ENCODE results near the gene RAD23A. TPM values are rescaled to one million over a fixed set of nuclear protein-coding genes. Genes with fewer than 3 reads are reported as not detected.

Gene RAD23A
- total and polyA plus RNA-seq, 4 experiments from 2014 or later = 77.0 to 105 (median 93.5) TPM

GRCh38 chr19:12995596-12996405 is 50.1 kb downstream of the RAD23A start:
- peaks cover 0 to 6% (median 0%) of the 10 kb centered on the region in 8 donors for H3K9me3 Mint-ChIP-seq
- ChIA-PET CTCF (ENCODE audit: partially characterized antibody) (no interaction called here), POLR2A (ENCODE audit: partially characterized antibody) (no interaction called here)
- peak overlapping the region in 1 of 7 donors; percentile 61 for H3K27ac Mint-ChIP-seq
- H3K4me3 ChIP-seq (ENCODE audit: low read length in 2 of 2) = no peak overlapping the region
- H3K9me3 ChIP-seq (ENCODE audit: control insufficient read depth in 1 of 2, low read length in 2 of 2) = no peaks in the 10 kb centered on the region
- no peaks in the 10 kb centered on the region for H3K36me3 ChIP-seq (ENCODE audit: insufficient read depth, low read length)
- peaks cover 10 to 19% (median 13%) of the 10 kb centered on the region in 4 donors for H3K4me1 Mint-ChIP-seq
- peaks cover 5% of the 10 kb centered on the region for H3K4me1 ChIP-seq (ENCODE audit: insufficient read depth, low read length)
- peaks cover 5 to 17% of the 10 kb centered on the region in 2 donors for H3K27me3 Mint-ChIP-seq
- H3K4me3 Mint-ChIP-seq = peak overlapping the region; percentile 51 to 89 (median 74)
- no peaks in the 10 kb centered on the region for H3K27me3 ChIP-seq (ENCODE audit: insufficient read depth, low read length)
- intact Hi-C loops (cut with micrococcal nuclease) = loop anchor here (1.0 kb wide), 2 partner anchors 12 to 18 kb away; no protein-coding TSS in a partner anchor
- H3K27ac ChIP-seq (ENCODE audit: low read depth, low read length) = no peak overlapping the region
- H3K36me3 Mint-ChIP-seq = peaks cover 0 to 2% of the 10 kb centered on the region in 2 donors
- DNase-seq = no peak

- Mint-ChIP-seq H3K36me3 (peaks cover 0 to 2% of the 10 kb centered on the region in 2 donors), H3K4me1 (peaks cover 8 to 19% (median 12%) of the 10 kb centered on the region in 4 donors), H3K27me3 (peaks cover 9 to 14% of the 10 kb centered on the region in 2 donors), H3K27ac (peak overlapping the region in 1 of 7 donors; percentile 65), H3K9me3 (peaks cover 0 to 8% (median 0%) of the 10 kb centered on the region in 8 donors), H3K4me3 (peak overlapping the region; percentile 52 to 81 (median 75))
- intact Hi-C loops (cut with micrococcal nuclease) = no loop called here
- no peak overlapping the region for H3K4me3 ChIP-seq (ENCODE audit: low read length in 2 of 2)
- no peak overlapping the region for H3K27ac ChIP-seq (ENCODE audit: low read depth, low read length)
- H3K4me1 ChIP-seq (ENCODE audit: insufficient read depth, low read length) = peaks cover 5% of the 10 kb centered on the region
- ChIA-PET CTCF (ENCODE audit: partially characterized antibody) (no interaction called here), POLR2A (ENCODE audit: partially characterized antibody) (no interaction called here)
- no peaks in the 10 kb centered on the region for H3K27me3 ChIP-seq (ENCODE audit: insufficient read depth, low read length)
- no peaks in the 10 kb centered on the region for H3K9me3 ChIP-seq (ENCODE audit: control insufficient read depth in 1 of 2, low read length in 2 of 2)
- DNase-seq = no peak
- no peaks in the 10 kb centered on the region for H3K36me3 ChIP-seq (ENCODE audit: insufficient read depth, low read length)
These were observed 50.9 kb downstream of the RAD23A start for GRCh38 chr19:12996406-12997094.

GRCh38 chr19:12997179-12997966 is 51.7 kb downstream of the RAD23A start:
- POLR2A ChIA-PET (ENCODE audit: partially characterized antibody) = no interaction called here

GRCh38 chr19:12997967-12998940 is 52.6 kb downstream of the RAD23A start:
- no peaks in the 10 kb centered on the region for H3K36me3 ChIP-seq (ENCODE audit: insufficient read depth, low read length)
- POLR2A ChIA-PET (ENCODE audit: partially characterized antibody) = no interaction called here
- no peak overlapping the region for H3K4me3 ChIP-seq (ENCODE audit: low read length in 2 of 2)
- H3K9me3 Mint-ChIP-seq = peaks cover 0 to 6% (median 0%) of the 10 kb centered on the region in 8 donors
- H3K9me3 ChIP-seq (ENCODE audit: control insufficient read depth in 1 of 2, low read length in 2 of 2) = no peaks in the 10 kb centered on the region
- no peak overlapping the region for H3K27ac ChIP-seq (ENCODE audit: low read depth, low read length)
- H3K27ac Mint-ChIP-seq = peak overlapping the region in 5 of 7 donors; percentile 9 to 88 (median 65)
- H3K27me3 ChIP-seq (ENCODE audit: insufficient read depth, low read length) = no peaks in the 10 kb centered on the region
- peak overlapping the region; percentile 7 to 83 (median 46) for H3K4me3 Mint-ChIP-seq
- intact Hi-C loops (cut with micrococcal nuclease) = no loop called here
- peaks cover 8 to 19% (median 12%) of the 10 kb centered on the region in 4 donors for H3K4me1 Mint-ChIP-seq
- CTCF ChIA-PET (ENCODE audit: partially characterized antibody) = no interaction called here
- peaks cover 0 to 2% of the 10 kb centered on the region in 2 donors for H3K36me3 Mint-ChIP-seq
- no peak for DNase-seq
- H3K4me1 ChIP-seq (ENCODE audit: insufficient read depth, low read length) = peaks cover 5% of the 10 kb centered on the region
- peaks cover 11 to 14% of the 10 kb centered on the region in 2 donors for H3K27me3 Mint-ChIP-seq

More at GRCh38 chr19:12997179-12997966, 51.7 kb downstream of the RAD23A start:
- peaks cover 0 to 8% (median 0%) of the 10 kb centered on the region in 8 donors for H3K9me3 Mint-ChIP-seq
- no peak for DNase-seq
- CTCF ChIA-PET (ENCODE audit: partially characterized antibody) = no interaction called here
- peak overlapping the region in 3 of 7 donors; percentile 14 to 65 (median 47) for H3K27ac Mint-ChIP-seq
- Histone ChIP-seq H3K4me1 (ENCODE audit: insufficient read depth, low read length) (peaks cover 5% of the 10 kb centered on the region), H3K4me3 (ENCODE audit: low read length in 2 of 2) (no peak overlapping the region), H3K27ac (ENCODE audit: low read depth, low read length) (no peak overlapping the region), H3K36me3 (ENCODE audit: insufficient read depth, low read length) (no peaks in the 10 kb centered on the region), H3K27me3 (ENCODE audit: insufficient read depth, low read length) (no peaks in the 10 kb centered on the region), H3K9me3 (ENCODE audit: control insufficient read depth in 1 of 2, low read length in 2 of 2) (no peaks in the 10 kb centered on the region)
- peaks cover 9 to 14% of the 10 kb centered on the region in 2 donors for H3K27me3 Mint-ChIP-seq
- H3K4me3 Mint-ChIP-seq = peak overlapping the region; percentile 53 to 81 (median 76)
- intact Hi-C loops (cut with micrococcal nuclease) = no loop called here
- peaks cover 0 to 2% of the 10 kb centered on the region in 2 donors for H3K36me3 Mint-ChIP-seq
- H3K4me1 Mint-ChIP-seq = peaks cover 8 to 19% (median 12%) of the 10 kb centered on the region in 4 donors

GRCh38 chr19:13001166-13001501 is 55.5 kb downstream of the RAD23A start:
- POLR2A ChIA-PET (ENCODE audit: partially characterized antibody) = no interaction called here
- Histone ChIP-seq H3K4me1 (ENCODE audit: insufficient read depth, low read length) (no peaks in the 10 kb centered on the region), H3K36me3 (ENCODE audit: insufficient read depth, low read length) (no peaks in the 10 kb centered on the region), H3K4me3 (ENCODE audit: low read length in 2 of 2) (no peak overlapping the region), H3K27ac (ENCODE audit: low read depth, low read length) (no peak overlapping the region), H3K9me3 (ENCODE audit: control insufficient read depth in 1 of 2, low read length in 2 of 2) (no peaks in the 10 kb centered on the region), H3K27me3 (ENCODE audit: insufficient read depth, low read length) (no peaks in the 10 kb centered on the region)
- DNase-seq = no peak
- H3K4me1 Mint-ChIP-seq = peaks cover 2 to 9% (median 4%) of the 10 kb centered on the region in 4 donors
- CTCF ChIA-PET (ENCODE audit: partially characterized antibody) = interaction anchor here (1.2 kb wide), 1 partner anchor 61 kb away, joined by 3 read pairs; no protein-coding TSS in a partner anchor
- peaks cover 0 to 2% (median 0%) of the 10 kb centered on the region in 8 donors for H3K9me3 Mint-ChIP-seq
- H3K27me3 Mint-ChIP-seq = peaks cover 8 to 10% of the 10 kb centered on the region in 2 donors
- intact Hi-C loops (cut with micrococcal nuclease) = no loop called here
- no peaks in the 10 kb centered on the region for H3K36me3 Mint-ChIP-seq
- no peak overlapping the region for H3K27ac Mint-ChIP-seq
- no peak overlapping the region for H3K4me3 Mint-ChIP-seq

- Mint-ChIP-seq H3K4me1 (peaks cover 2 to 9% (median 4%) of the 10 kb centered on the region in 4 donors), H3K9me3 (peaks cover 0 to 2% (median 0%) of the 10 kb centered on the region in 8 donors), H3K27me3 (peaks cover 8 to 10% of the 10 kb centered on the region in 2 donors), H3K36me3 (no peaks in the 10 kb centered on the region), H3K4me3 (no peak overlapping the region), H3K27ac (no peak overlapping the region)
- intact Hi-C loops (cut with micrococcal nuclease) = no loop called here
- ChIA-PET POLR2A (ENCODE audit: partially characterized antibody) (no interaction called here), CTCF (ENCODE audit: partially characterized antibody) (interaction anchor here (1.2 kb wide), 1 partner anchor 60 kb away, joined by 3 read pairs; no protein-coding TSS in a partner anchor)
- Histone ChIP-seq H3K27ac (ENCODE audit: low read depth, low read length) (no peak overlapping the region), H3K27me3 (ENCODE audit: insufficient read depth, low read length) (no peaks in the 10 kb centered on the region), H3K9me3 (ENCODE audit: control insufficient read depth in 1 of 2, low read length in 2 of 2) (no peaks in the 10 kb centered on the region), H3K4me3 (ENCODE audit: low read length in 2 of 2) (no peak overlapping the region), H3K4me1 (ENCODE audit: insufficient read depth, low read length) (no peaks in the 10 kb centered on the region), H3K36me3 (ENCODE audit: insufficient read depth, low read length) (no peaks in the 10 kb centered on the region)
- DNase-seq = no peak
These were observed 56.0 kb downstream of the RAD23A start for GRCh38 chr19:13001502-13002165.

Data from CD4-positive, alpha-beta memory T cell (primary cell).